HG03457 (cell line): Measurements from ENCODE around the gene MAMDC2.

Source experiments
- ATAC-seq: cut with Tn5 transposase; IDR thresholded peaks from one replicate; pipeline ENCODE4 v1.9.1; 2021; ENCODE audit warnings: moderate number of reproducible peaks; ENCODE audit not compliant: unreplicated experiment

The MAMDC2 gene

GRCh38 chr9:70060883-70061507, 17.3 kb downstream of the MAMDC2 start:
- ATAC-seq: peak; percentile 94

- no peak for ATAC-seq
Observed at GRCh38 chr9:70061776-70062175, 18.1 kb downstream of the MAMDC2 start.

DNA sequence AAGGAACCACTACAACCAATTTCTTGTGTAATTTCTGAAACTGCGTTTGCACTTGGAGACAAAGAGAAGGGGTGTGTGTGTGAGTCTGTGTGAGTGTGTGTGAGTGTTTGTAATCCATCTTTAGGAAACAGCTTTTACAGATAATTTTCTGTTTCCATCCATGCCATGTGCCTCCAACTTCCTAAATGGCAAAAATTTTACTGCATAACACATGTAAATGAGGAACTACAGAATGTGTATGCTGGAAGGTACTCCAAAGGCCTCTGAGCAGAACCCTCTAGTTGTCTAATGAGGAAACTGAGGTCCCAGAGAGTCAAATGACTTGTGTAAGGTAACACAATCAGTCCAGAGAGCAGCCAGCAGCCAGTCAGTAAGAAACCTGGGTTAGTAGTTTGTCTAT, 20.8 kb downstream of the MAMDC2 start:
- no peak for ATAC-seq

DNA sequence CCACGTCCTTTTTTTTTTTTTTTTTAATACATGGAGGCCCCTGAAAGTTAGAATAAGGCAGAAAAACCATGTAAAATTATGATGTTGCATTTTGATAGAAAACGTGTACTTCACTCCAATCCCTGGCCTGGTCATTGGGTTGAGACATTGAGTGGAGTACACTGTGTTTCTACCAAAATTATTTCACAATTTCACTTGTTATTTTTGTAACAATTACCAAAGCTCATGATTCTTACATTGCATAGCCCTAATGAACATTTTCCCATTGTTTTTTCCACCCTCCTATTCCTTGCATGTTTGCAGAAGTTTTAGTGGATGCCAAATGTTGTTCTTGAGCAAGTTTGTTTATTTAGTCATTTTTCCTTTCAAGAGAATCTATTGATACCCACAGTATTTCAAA, 21.9 kb downstream of the MAMDC2 start:
- ATAC-seq: no peak

GRCh38 chr9:70066418-70066817, 22.8 kb downstream of the MAMDC2 start:
- ATAC-seq: no peak

GRCh38 chr9:70066874-70067273, 23.2 kb downstream of the MAMDC2 start:
- no peak for ATAC-seq

DNA sequence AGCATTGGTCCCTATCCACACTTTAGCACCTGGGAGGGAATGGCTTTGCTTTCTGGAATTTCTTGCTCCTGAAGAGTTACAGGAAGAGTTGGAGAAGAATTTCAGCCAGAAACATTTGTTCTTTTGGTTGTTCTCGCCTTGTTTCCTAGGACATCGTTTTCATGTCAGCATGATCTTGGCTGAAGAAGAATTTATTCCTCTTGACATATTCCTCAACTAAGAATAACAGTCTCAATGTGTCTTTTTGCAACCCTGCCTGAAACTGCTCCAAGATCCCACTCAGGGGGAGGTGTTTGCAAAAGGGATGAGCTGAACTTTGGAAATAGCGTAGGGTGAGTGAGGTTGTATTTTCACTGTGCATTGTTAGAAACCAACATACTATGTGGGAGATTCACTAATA, 26.1 kb downstream of the MAMDC2 start:
- no peak for ATAC-seq

DNA sequence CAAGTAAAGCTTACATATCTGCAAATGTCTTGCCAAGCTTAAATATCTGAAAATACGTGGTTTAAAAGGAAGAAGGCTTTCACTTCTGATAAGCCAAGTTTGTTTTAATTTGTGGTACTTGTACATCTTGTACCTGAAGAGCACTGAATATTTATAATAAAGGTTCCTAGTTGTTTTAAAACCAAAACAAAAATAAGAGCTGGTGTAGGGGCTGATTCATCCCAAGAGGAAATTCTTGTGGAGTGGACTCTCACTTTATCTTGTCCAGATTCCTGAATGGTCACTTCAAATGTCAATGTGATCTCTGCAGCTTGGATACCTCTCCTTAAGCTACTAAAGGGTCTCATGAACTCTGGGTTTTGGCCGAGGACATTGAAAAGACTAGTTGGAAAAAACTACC, 29.5 kb downstream of the MAMDC2 start:
- ATAC-seq: no peak

- no peak for ATAC-seq
Observed at GRCh38 chr9:70073756-70074155, 30.1 kb downstream of the MAMDC2 start.

- ATAC-seq: no peak
Observed at GRCh38 chr9:70076678-70077077, 33.0 kb downstream of the MAMDC2 start.

DNA sequence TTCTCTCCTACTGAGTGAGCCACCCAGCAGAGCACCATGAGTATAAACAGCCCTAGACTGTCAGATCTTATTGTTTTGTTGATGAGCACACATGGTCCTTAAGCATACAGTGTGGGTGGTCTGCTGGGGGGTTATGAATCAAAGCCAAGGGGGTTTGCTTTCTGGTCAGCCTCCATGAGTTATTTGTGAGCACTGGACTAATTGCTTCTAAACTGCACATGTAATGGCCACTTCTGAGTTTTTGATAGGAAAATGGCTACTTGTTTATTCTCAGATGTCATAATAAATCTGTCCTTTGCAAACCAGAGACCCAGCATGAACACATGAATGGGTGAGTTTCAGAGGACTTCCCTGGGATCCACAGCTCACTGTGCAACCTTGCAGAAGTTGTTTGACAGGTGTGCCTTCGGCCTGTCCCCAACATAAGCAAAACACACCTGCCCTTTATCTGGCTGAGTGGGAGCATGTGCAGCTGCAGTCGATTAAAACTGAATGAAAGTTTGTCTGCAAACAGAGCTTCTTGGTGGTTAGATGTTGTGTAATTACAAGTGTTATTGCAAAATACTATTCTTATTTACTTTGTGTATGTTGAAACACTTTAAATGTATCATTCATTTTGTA, 35.9 kb downstream of the MAMDC2 start:
- ATAC-seq: no peak

- ATAC-seq: no peak
Observed at GRCh38 chr9:70080481-70081119, 37.0 kb downstream of the MAMDC2 start.

DNA sequence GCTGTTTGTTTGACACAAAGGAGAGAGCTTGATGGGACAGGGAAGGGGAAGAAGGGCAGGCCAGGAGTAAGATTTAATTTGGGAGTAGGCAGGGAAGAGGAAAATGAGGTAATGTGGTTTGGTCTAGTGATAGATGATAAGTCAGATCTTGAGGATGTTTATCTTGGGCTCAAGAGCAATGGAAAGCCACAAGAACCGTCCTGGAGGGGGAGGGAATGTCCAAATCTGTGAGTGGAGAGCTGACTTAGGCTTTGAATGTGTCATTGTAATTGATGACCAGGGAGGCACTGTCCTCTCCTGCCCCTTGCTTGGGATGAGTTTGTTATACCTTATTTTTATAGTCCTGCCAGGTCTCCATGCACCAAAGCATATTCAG, 37.5 kb downstream of the MAMDC2 start:
- no peak for ATAC-seq

- no peak for ATAC-seq
Observed at GRCh38 chr9:70083429-70083828, 39.8 kb downstream of the MAMDC2 start.

DNA sequence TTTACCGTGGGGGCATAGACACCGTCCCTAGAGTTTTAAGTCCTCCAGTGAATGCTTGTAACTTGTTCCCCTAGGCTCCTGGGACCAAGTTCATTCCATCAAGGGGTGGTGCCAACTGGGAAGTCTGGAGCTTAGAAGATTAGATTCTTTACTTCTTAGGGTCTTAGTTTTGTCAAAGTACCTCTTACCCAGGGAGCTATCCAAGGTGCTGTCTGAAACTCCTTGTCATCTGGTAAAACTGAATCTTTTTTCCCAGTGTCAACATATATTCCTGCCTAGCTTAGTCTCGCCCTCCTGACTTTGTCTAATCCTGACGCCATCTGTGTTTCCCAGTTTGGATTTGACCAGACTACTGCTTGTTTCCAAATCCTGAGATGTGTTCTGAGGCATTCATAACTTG, 41.6 kb downstream of the MAMDC2 start:
- no peak for ATAC-seq

- no peak for ATAC-seq
Observed at GRCh38 chr9:70091103-70091502, 47.5 kb downstream of the MAMDC2 start.

DNA sequence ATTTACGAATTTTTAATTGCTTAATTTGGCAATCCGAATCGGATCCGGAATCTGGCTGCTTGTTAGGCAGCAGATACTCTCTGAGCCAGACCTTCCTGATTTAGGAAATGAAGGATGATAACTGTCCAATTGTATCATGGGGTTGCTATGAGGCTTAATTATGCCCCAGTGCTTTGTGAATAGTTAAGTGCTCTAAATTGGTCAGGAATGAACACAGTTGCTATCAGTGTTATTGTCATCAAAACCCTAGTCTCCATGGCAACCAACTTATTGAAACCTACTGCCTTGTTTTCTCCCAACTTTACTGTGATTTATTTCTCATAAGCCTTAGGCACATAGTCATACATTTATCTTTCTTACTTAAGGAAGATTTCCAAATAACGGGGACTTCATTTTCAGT, 47.9 kb downstream of the MAMDC2 start:
- no peak for ATAC-seq

- ATAC-seq: no peak
Observed at GRCh38 chr9:70092190-70092589, 48.5 kb downstream of the MAMDC2 start.

DNA sequence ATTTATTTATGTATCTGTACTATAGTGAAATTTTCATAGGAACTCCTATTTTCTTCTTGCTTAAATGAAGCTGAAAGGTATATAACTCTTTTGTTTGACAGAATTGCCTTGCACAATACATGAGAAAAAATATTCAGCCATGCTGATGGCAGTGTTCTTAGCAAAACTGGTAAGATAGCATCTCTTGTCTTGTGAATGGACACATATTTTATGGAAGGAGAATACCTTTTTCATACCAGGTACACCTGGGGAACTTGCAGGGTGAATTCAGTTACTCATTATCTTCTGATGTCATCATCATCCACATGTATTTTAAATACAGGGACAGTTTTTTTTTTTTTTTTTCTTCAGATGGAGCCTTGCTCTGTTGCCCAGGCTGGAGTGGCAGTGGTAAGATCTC, 49.4 kb downstream of the MAMDC2 start:
- ATAC-seq: no peak

GRCh38 chr9:70093944-70094343, 50.3 kb downstream of the MAMDC2 start:
- no peak for ATAC-seq

DNA sequence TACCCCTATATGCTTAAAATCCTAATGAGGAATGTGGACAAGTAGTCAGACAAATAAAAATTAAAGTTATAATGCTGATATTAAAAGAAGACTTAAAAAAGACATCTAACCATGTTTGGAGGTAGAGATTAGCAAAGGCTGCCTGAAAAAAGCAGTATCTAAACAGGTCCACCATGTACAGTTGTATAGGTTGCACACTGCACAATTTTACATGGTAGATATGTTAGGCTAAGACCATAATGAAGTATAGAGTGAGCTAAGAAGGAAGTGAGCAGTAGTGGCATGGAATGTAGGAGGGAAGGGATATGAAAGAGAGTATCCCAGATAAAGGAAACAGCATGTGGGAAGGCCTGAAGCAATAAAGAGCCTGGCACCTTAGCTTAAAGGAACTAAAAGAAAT, 51.1 kb downstream of the MAMDC2 start:
- ATAC-seq: no peak

GRCh38 chr9:70097187-70097586, 53.5 kb downstream of the MAMDC2 start:
- ATAC-seq: no peak

DNA sequence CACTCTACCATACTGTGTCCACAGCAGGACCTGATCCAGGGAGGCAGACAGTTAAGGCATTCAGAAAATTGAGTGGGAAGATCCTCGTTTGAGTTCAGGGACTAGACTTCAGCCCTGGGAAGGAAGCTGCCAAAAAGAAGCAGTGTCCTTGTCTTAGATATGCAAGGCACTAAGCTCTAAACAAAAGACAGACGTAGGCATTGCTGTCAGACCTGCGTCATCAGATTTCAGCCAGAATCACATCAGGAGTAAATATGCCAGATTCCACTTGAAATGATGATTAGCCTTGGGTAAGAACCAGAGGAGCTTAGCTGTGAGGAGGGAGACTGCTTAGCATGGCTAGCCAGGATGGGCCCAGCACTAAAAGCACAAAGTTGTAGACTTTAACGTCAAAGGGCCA, 56.7 kb downstream of the MAMDC2 start:
- ATAC-seq: no peak
